EL (cell line): Measurements from ENCODE around the gene CSNK2B.

Source experiments
- DNase-seq: peaks from one replicate; pipeline ENCODE4 v3.0.0-alpha.2; 2016

Gene CSNK2B

DNA sequence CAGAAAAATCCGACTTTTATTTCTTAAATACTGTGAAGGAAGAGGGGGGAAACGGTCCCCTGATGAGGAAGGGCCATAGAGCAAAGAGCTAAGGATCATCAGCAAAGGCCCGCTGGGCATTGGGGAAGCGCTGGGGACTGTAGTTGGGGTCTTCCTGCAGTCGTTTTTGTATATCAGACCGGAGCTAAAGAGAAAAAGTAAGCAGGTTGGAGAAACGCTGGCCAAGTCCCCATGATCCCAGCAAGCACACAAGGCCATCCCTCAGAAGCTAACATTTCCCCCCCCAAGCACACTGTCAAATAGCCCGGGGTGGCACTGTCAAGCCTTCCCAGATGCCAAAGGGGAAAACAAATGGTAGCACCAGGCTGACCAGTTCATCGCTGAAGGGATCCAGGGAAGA lies 26.8 kb upstream of the CSNK2B start:
- DNase-seq: no peak

DNA sequence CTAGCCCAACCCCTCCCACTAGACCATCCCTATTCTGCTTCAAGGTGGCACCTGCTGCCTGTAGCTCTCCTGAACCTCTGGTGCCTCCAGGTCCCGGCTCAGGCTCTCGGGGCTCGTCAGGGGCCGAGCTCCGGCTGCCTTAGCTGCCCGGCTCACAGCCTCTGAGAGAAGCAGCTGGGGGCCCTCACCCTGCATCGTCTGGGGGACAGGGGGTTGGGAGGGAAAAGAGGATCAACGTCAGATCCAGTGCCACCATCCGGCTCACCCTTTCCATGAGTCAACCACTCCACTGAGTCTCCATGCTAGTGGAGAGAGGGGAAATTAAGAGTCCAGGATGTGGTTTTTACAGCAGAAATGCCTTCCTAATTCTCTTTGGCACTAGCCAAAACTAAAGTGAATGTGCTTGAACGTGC lies 26.4 kb upstream of the CSNK2B start:
- DNase-seq: peak; percentile 75

DNA sequence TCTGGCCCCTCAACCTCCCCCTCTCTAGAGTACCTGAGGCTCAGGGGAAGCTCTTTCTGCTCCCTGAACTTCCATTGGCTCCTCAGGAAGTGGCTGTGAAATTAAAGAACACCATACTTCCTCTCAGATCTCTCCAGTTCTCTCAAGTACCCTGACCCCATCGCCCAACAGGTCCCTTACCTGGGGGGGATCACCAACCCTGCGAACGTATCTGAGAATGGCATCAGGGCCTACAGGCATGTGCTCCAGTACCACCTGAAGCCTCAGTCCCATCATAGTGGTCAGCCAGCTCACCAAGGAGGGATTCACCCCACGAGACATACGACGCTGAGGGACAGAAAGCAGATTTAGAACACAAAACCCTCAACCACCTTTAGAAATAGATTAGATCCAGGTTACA lies 25.3 kb upstream of the CSNK2B start:
- DNase-seq: no peak

DNA sequence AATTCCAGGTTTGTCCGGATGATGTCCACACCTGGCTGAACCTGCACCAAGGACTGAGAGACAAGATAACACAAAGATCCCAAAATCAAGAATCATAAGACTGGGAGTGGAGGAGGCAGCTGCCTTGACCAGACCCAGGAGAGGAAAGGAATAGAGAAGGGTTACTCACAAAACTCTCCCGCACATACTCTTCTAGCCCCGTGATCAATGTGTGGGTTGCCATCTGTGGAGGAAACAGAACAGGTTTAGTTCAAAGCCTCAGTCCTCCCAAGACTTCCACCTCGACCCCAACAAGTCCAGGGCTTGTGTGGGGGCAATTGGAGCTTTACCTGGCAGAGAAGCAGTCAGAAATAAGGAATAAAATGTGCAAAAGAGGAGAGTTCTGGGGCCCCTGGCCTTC lies 24.5 kb upstream of the CSNK2B start:
- no peak for DNase-seq

- DNase-seq: no peak
These were observed 22.9 kb upstream of the CSNK2B start for GRCh38 chr6:31642798-31643570.

GRCh38 chr6:31643818-31644454 lies 21.9 kb upstream of the CSNK2B start:
- DNase-seq: no peak

DNA sequence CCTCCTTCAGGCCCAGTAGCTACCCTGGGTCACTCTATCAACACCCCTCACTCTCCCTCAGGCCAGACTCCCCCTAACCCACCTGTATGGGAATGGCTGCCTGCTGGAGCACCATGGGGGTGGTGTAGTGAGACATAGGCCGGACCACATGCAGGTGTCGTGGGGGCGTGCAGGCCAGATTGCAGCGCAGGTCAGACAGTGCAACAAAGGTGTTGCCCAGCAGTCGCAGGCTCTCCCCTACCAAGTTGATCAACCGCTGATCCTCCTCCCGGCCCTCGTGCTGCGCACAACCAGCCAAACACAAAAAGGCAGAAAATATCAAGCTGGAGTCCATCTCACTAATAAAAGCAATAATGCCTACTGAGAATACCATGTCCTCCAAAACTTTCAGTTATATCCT lies 20.6 kb upstream of the CSNK2B start:
- DNase-seq: no peak

- DNase-seq: peak; percentile 85
These were observed 14.2 kb upstream of the CSNK2B start for GRCh38 chr6:31651602-31652191.

DNA sequence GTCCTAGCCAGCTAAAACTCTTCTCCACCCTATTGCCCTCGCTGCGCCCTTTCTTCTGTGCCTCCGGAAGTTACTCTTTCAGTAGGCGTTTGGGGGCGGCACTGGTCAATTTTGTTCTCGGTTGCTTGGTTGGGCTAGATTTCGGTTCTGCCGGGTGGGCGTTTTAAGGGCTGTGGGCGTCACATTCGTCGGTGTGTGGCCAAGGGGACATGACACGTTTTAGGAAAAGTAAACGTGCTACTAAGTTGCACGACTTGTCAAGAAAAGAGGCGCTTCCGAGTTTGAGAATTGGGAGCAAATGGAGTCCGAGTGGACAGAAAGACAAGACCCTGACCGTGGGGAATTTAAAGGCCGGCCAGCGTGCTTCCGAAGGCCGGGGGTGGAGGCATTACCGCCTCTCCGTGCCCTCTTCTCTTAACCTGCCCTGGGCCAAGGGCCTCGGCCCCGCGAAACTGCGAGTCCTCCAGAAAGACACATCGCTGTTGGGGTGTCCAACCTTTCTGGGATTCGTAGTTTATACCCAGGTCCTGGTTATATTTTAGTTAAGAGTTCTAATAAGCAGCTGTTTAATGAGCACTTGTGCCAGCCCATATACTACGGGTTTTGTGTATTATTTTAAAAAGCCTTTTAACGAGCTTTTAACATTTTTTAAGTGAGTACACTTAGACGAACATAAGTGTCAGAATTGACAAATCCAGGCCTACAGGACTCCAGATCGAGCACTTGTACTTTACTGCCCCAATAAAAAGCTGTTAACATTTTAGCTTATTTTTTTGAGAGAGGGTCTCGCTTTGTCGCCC lies 12.8 kb upstream of the CSNK2B start:
- DNase-seq: no peak

DNA sequence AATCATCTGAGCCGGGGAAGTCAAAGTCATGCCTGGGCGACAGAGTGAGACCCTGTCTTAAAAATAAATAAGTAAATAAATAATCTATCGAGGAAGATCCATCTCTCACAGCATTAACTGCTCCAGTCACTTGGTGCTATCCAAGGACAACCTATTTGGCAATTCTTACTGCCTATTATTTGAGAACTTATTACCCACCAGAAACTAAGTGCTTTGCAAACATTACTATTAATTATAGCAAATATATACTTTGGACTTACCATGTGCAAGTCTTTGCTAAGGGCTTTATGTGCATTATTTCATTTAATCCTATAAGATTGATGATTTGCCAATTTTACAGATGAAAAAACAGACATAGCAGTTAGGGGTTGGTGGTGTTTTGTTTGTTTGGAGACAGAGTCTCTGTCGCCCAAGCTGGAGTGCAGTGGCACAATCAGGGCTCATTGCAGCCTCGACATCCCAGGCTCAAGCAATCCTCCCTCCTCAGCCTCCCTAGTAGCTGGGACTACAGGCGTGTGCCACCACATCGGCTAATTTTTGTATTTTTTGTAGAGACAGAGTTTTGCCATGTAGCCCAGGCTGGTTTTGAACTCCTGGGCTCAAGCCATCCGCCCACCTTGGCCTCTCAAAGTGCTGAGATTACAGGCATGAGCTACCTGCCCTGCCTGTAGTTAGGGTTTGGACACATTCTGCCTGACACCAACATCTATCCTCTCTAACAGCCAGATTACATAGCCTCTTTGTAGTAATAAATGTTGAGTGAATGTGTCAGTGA lies 11.1 kb upstream of the CSNK2B start:
- no peak for DNase-seq

DNA sequence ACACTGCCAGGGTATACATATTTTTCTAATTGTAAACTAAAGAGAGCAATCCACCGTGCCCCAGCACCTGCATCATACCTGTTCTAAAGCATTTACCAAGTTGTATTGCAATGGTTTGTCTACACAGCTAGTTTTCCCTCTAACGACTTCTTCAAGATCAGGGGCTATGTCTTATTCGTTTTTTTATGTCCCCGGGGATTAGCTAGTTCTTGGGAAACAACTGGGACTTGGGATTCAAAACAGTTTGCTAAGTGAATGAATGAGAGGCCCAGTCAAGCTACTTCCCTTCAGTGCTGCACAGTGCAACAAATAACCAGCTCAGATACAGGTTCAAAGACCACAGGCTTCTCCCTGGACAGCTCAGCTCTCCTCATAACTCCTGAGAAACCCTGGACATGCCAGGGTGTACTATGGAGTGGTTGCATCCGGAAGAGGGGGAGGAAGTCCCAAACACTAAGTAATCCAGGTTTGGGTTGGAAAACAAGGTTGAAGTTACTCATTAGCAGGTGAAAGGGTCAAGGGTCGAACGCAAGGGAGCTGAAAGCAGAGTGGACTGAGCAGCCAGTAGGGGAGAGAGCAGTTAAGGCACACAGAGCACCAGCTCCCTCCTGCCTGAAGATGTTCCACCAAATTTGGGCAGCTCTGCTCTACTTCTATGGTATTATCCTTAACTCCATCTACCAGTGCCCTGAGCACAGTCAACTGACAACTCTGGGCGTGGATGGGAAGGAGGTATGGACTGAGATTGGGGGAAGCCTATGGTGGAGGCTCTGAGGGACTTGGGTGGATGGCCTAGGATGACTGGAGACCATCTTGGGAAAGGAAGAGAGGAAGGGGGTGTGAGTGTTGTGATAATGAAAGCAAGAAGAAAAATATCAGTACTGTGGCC lies 10.3 kb upstream of the CSNK2B start, which contains the start of gene APOM:
TSS of gene APOM (plus strand) at position 546 of the 889 bp plus-strand sequence. CDS start at position 619, 73 bp downstream.
- DNase-seq: no peak

GRCh38 chr6:31657406-31658157 lies 8.3 kb upstream of the CSNK2B start:
- no peak for DNase-seq

DNA sequence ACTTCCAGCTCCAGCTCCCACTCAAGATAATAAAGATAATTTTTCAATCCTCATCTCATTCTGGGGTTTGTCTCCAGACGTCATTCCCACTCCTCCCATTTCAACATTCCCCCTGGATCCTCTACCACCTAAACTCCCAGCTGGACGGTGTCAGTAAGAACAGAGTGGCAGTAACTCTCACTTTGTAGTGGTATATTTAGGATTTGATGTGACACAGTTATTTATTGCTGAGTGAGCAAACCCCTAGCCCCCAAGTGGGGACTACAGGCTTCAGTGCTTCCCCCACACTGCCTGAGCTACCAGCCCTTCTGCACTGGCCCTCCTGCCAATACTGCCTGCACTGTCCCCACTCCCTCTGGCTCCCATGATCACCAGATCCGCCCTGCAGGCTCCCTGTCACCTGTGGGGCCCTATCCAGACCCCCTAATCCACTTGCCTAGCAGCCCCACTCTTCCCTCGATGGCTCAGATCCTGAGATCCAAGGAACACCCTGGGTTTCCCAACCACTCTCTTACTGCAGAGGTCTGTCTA lies 7.7 kb upstream of the CSNK2B start:
- no peak for DNase-seq

DNA sequence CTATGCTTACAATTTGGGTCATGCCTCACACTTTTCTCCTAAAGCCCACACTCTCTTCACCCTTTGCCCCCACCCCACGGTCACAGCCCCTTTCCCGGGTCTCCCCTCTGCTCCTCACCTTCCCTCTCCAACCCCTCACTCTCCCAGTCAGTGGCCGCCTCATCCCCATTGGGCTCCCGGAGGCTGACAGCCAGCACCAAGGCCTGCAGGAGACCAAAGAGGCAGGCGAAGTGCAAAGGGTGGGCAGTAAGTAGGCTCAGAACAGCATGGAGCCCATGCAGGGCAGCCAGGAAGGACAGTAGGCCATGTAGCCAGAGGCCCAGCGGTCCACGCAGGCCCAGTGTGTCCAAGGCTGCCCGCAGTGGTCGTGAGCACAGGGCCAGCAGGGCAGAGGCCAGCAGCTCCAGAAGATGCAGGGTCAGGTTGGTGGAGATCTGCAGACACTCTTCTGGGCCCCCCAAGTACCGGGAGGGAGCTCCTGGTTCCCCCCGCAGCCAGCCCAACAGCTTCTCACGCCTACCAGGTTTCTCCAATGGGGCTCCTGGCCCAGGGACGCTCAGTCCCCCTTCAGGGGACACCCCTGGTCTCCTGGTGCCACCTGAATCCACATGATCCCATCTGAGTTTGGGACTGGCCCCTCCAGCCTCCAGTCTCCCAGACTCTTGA lies 6.8 kb upstream of the CSNK2B start:
- DNase-seq: no peak

- peak; percentile 39 for DNase-seq
These were observed 6.1 kb upstream of the CSNK2B start for GRCh38 chr6:31659649-31660380.

DNA sequence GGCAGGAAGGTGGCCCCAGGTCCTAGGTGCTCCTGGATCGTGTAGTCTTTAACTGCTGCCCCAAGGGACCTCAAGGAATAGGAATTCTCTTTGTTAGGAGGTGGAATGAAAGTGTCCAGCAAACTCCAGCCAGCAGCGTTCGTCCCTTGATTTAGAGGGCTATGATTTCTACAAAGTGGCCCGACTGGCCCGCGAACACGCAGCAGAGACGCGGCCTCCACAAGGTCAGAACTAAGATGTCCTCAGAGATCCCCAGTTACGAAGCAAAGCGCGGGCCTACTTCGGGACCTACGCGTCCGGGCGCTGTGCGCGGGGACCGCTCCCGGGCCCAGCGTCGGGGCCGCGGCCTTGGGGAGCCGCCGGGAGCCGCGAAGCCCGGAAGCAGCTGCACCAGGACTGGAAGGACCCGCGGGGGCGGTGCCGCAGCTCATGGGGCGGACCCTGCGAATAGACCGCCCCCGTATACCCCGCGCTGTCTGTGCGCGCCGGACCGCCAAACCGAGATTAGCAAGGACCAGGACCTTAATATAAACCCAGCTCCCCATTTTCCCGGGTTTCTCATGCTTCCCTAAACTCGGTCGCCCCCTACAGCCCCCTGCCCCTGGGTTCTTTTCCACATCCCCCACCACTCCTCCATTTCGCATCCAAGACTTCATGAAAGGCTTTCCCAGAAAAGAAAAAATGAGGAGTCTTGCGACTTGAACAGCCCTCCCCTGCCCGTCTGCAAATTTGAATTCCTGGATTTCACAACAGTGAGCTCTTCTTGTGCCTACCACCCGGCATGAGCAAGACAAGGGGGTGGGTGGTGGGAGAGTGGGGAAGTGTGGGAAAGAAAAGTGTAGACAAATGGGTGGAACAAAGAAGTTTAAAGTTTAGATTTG lies 5.3 kb upstream of the CSNK2B start, which contains the start of gene C6orf47:
TSS of gene C6orf47 (minus strand) at position 398 of the 881 bp plus-strand sequence. CDS start 831 bp downstream, outside the sequence.
- DNase-seq: peak; percentile 85

DNA sequence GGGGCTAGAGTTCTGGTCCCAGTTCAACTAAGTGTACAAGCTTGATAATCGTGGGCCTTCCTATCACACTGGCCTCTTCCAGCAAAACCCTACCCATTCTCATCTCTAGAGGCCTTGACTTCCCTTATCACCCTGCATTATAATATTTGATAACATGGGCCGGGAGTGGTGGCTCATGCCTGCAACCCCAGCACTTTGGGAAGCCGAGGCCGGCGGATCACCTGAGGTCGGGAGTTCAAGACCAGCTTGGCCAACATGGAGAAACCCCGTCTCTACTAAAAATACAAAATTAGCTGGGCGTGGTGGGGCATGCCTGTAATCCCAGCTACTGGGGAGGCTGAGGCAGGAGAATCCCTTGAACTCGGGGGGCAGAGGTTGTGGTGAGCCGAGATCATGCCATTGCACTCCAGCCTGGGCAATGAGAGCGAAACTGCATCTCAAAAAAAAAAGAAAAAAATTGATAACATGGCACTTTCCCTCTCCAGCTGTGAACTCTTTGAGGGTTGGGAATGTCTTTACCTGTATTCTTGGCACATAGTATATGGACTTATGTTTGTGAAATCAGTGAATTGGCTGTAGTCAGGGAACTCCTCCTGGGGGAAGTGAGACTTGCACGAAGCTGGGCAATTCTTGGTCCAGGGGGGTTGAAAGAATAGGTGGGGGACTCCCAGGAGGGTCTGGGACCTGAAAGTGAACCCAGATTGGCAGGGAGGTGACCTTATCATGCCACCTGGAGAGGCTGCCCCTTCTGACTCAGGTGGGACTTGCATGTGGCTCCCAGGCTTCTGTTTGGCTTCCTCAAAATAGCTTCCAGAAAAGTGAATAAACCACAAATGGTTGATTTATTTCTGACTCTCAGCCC lies 4.4 kb upstream of the CSNK2B start:
- no peak for DNase-seq
